NCI-H2171 (cell line): ENCODE data around the gene ACTR5.

Source experiments
- DNase-seq: peaks from one replicate; lab custom pipeline; 2025; lab: John Stamatoyannopoulos, UW

ACTR5 gene

GRCh38 chr20:38728911-38729642, 19.2 kb upstream of the ACTR5 start:
- peak; percentile 98 for DNase-seq

GRCh38 chr20:38729767-38730166, 18.5 kb upstream of the ACTR5 start:
- peak; percentile 54 for DNase-seq

- DNase-seq, result no peak
Observed at GRCh38 chr20:38730167-38730988, 17.9 kb upstream of the ACTR5 start.

GRCh38 chr20:38730989-38731737, 17.1 kb upstream of the ACTR5 start:
- DNase-seq, result peak; percentile 94

GRCh38 chr20:38731738-38732113, 16.5 kb upstream of the ACTR5 start:
- no peak for DNase-seq

GRCh38 chr20:38732981-38733380, 15.3 kb upstream of the ACTR5 start:
- DNase-seq, result no peak

- DNase-seq, result no peak
Observed at GRCh38 chr20:38735172-38735571, 13.1 kb upstream of the ACTR5 start.

GRCh38 chr20:38737887-38738286, 10.4 kb upstream of the ACTR5 start:
- DNase-seq, result no peak

GRCh38 chr20:38745757-38746156, 2.5 kb upstream of the ACTR5 start:
- no peak for DNase-seq

- DNase-seq, result no peak
Observed at GRCh38 chr20:38747495-38748096, 664 bp upstream of the ACTR5 start.

GRCh38 chr20:38748861-38749149, 545 bp downstream of the ACTR5 start:
- peak; percentile 29 for DNase-seq

- peak; percentile 39 for DNase-seq
Observed at GRCh38 chr20:38751360-38751976, 3.2 kb downstream of the ACTR5 start.

- no peak for DNase-seq
Observed at GRCh38 chr20:38752029-38752428, 3.8 kb downstream of the ACTR5 start.

GRCh38 chr20:38754924-38755323, 6.7 kb downstream of the ACTR5 start:
- no peak for DNase-seq

GRCh38 chr20:38755324-38755910, 7.2 kb downstream of the ACTR5 start:
- DNase-seq, result peak; percentile 88

- no peak for DNase-seq
Observed at GRCh38 chr20:38757145-38757775, 9.0 kb downstream of the ACTR5 start.

- no peak for DNase-seq
Observed at GRCh38 chr20:38759106-38759505, 10.8 kb downstream of the ACTR5 start.

- no peak for DNase-seq
Observed at GRCh38 chr20:38760978-38761377, 12.7 kb downstream of the ACTR5 start.

GRCh38 chr20:38762174-38762573, 13.9 kb downstream of the ACTR5 start:
- DNase-seq, result no peak

- no peak for DNase-seq
Observed at GRCh38 chr20:38763616-38764015, 15.4 kb downstream of the ACTR5 start.
